Chondrocyte (in vitro differentiated cells): Measurements from ENCODE around the gene PRMT6. TPM values are rescaled to one million over a fixed set of nuclear protein-coding genes. Genes with fewer than 3 reads are reported as not detected.

ENCODE experiments used
- DNase-seq: peaks from one replicate; pipeline ENCODE4 v3.0.0; 2021; ENCODE audit warnings: mixed read lengths, low spot score
- H3K27ac Mint-ChIP-seq: one replicate; pipeline ENCODE4 v1.8.0; 2021; ENCODE audit warnings: mild to moderate bottlenecking, moderate library complexity, mixed read lengths; ENCODE audit not compliant: unreplicated experiment
- H3K27me3 Mint-ChIP-seq: 2 replicates; pipeline ENCODE4 v1.8.0; 2021; ENCODE audit warnings: low read depth, mixed read lengths
- H3K36me3 Mint-ChIP-seq: 2 replicates; pipeline ENCODE4 v1.8.0; 2021; ENCODE audit warnings: low read depth, mixed read lengths
- H3K4me1 Mint-ChIP-seq: 2 replicates; pipeline ENCODE4 v1.8.0; 2021; ENCODE audit warnings: low read depth, mild to moderate bottlenecking, mixed read lengths
- H3K4me3 Mint-ChIP-seq: one replicate; pipeline ENCODE4 v1.8.0; 2021; ENCODE audit warnings: mild to moderate bottlenecking, moderate library complexity, mixed read lengths; ENCODE audit not compliant: unreplicated experiment
- H3K9me3 Mint-ChIP-seq: 2 replicates; pipeline ENCODE4 v1.8.0; 2021; ENCODE audit warnings: low read depth, mixed read lengths
- CTCF ChIP-seq: fragments of 200-600 bp; sonication (generic); IDR thresholded peaks from 2 replicates; pipeline ENCODE4 v1.5.0; 2021; ENCODE audit warnings: antibody characterized with exemption, mild to moderate bottlenecking, moderate library complexity
- long read RNA-seq: library from polyadenylated mRNA; stranded (forward); transcript quantifications from one replicate; pipeline ENCODE4 v2.0.0, GENCODE V29; 2021
- total RNA-seq: library from RNA; stranded (reverse); gene quantifications from 3 replicates; pipeline ENCODE4 v1.2.1, GENCODE V29; 2021

The PRMT6 gene
- 13.0 to 18.8 TPM (median 13.2 TPM) in 3 replicates for total RNA-seq
- long read RNA-seq, transcript PRMT6-201 (1 exons, 2,616 nt): major isoform, 57 of 57 reads
- long read RNA-seq, partial matches to known transcripts: 0 of 57 reads
- long read RNA-seq, other reads (novel, unspliced or antisense): 0 of 57 reads

- H3K4me1 Mint-ChIP-seq: peaks cover 11% of the 10 kb centered on the region
- H3K27ac Mint-ChIP-seq: peak within 1 kb of the TSS; percentile 49
- peak; percentile 27 for TF ChIP-seq CTCF
- H3K36me3 Mint-ChIP-seq: no peaks in the 10 kb centered on the region
- H3K4me3 Mint-ChIP-seq: peak within 1 kb of the TSS; percentile 87
- H3K9me3 Mint-ChIP-seq: no peaks in the 10 kb centered on the region
- peak; percentile 91 for DNase-seq
- no peaks in the 10 kb centered on the region for H3K27me3 Mint-ChIP-seq
These were observed at the start of gene PRMT6 for GRCh38 chr1:107056426-107057196. Gene PRMT6, plus strand, starts transcription at chr1:107056674. Its CDS starts 42 bp downstream, at chr1:107056716.

- Mint-ChIP-seq H3K9me3 (no peaks in the 10 kb centered on the region), H3K27me3 (peaks cover 14% of the 10 kb centered on the region), H3K4me1 (no peaks in the 10 kb centered on the region), H3K4me3 (no peak overlapping the region), H3K27ac (no peak overlapping the region), H3K36me3 (no peaks in the 10 kb centered on the region)
- TF ChIP-seq CTCF: no peak
- no peak for DNase-seq
These were observed 47.2 kb upstream of the PRMT6 start for GRCh38 chr1:107009281-107009680.

- Mint-ChIP-seq H3K27me3 (peaks cover 20% of the 10 kb centered on the region), H3K4me1 (no peaks in the 10 kb centered on the region), H3K9me3 (no peaks in the 10 kb centered on the region), H3K27ac (no peak overlapping the region), H3K36me3 (no peaks in the 10 kb centered on the region), H3K4me3 (no peak overlapping the region)
- no peak for DNase-seq
- TF ChIP-seq CTCF: no peak
These were observed 45.9 kb upstream of the PRMT6 start for GRCh38 chr1:107010582-107010981.

- H3K9me3 Mint-ChIP-seq: no peaks in the 10 kb centered on the region
- H3K36me3 Mint-ChIP-seq: no peaks in the 10 kb centered on the region
- no peak for TF ChIP-seq CTCF
- no peaks in the 10 kb centered on the region for H3K4me1 Mint-ChIP-seq
- H3K27me3 Mint-ChIP-seq: peaks cover 8% of the 10 kb centered on the region
- DNase-seq: no peak
- no peak overlapping the region for H3K27ac Mint-ChIP-seq
- H3K4me3 Mint-ChIP-seq: no peak overlapping the region
These were observed 40.0 kb upstream of the PRMT6 start for GRCh38 chr1:107016376-107016978.

GRCh38 chr1:107018445-107018844, 38.0 kb upstream of the PRMT6 start:
- Mint-ChIP-seq H3K4me3 (no peak overlapping the region), H3K27me3 (peaks cover 8% of the 10 kb centered on the region), H3K4me1 (no peaks in the 10 kb centered on the region), H3K9me3 (no peaks in the 10 kb centered on the region), H3K27ac (no peak overlapping the region), H3K36me3 (no peaks in the 10 kb centered on the region)
- no peak for DNase-seq
- TF ChIP-seq CTCF: no peak
